GM20000 (cell line): ENCODE data around the gene HIP1.
"Not testable (repeated sequence)": the region's sequence is repeated elsewhere in the genome, so short reads cannot be mapped to it uniquely, and the experiment has no call there.

Experiments
- DNase-seq: peaks from one replicate; pipeline ENCODE4 v3.0.0; 2012; ENCODE audit warnings: low spot score
- CTCF ChIP-seq: IDR thresholded peaks from 2 replicates; pipeline ENCODE4 v1.5.1; 2012; ENCODE audit warnings: mild to moderate bottlenecking, control low read depth; ENCODE audit errors: extremely low read depth, missing control alignments

HIP1 gene

GRCh38 chr7:75573477-75574019 lies 165.2 kb downstream of the HIP1 start:
- DNase-seq = no peak
- no peak for TF ChIP-seq CTCF

GRCh38 chr7:75572814-75573213 lies 165.9 kb downstream of the HIP1 start:
- no peak for DNase-seq
- no peak for TF ChIP-seq CTCF

GRCh38 chr7:75572396-75572795 lies 166.3 kb downstream of the HIP1 start:
- no peak for TF ChIP-seq CTCF
- DNase-seq = no peak

GRCh38 chr7:75571209-75571608 lies 167.5 kb downstream of the HIP1 start:
- TF ChIP-seq CTCF = no peak
- no peak for DNase-seq

- not testable (repeated sequence) for DNase-seq
Measured at GRCh38 chr7:75569629-75570282, 169.0 kb downstream of the HIP1 start.

- DNase-seq = no peak
- TF ChIP-seq CTCF = no peak
Measured at GRCh38 chr7:75567948-75568595, 170.7 kb downstream of the HIP1 start.

- no peak for TF ChIP-seq CTCF
- DNase-seq = no peak
Measured at GRCh38 chr7:75565132-75565837, 173.5 kb downstream of the HIP1 start.
